Esophagus (tissue), 2 donors: ENCODE results near the gene ATP10D. TPM values are rescaled to one million over a fixed set of nuclear protein-coding genes. Genes with fewer than 3 reads are reported as not detected.
"Not testable (repeated sequence)": the region's sequence is repeated elsewhere in the genome, so short reads cannot be mapped to it uniquely, and the experiment has no call there.

ENCODE experiments used
- H3K27ac ChIP-seq, 2 donors: one replicate each; pipeline ENCODE4 v1.5.1; 2013; ENCODE audit warnings: low read depth in 2 of 2, mild to moderate bottlenecking in 2 of 2, inconsistent platforms in 1 of 2, low read length in 1 of 2, moderate library complexity in 1 of 2
- H3K27me3 ChIP-seq, 2 donors: one replicate each; pipeline ENCODE4 v1.6.1; 2013; ENCODE audit warnings: low read length in 2 of 2, control low read depth in 1 of 2, mild to moderate bottlenecking in 1 of 2; ENCODE audit not compliant: insufficient read depth in 2 of 2, control insufficient read depth in 1 of 2
- H3K36me3 ChIP-seq, 2 donors: one replicate each; pipeline ENCODE4 v1.6.1; 2013; ENCODE audit warnings: low read length in 1 of 2; ENCODE audit not compliant: control insufficient read depth in 2 of 2, insufficient read depth in 2 of 2
- H3K4me1 ChIP-seq, 2 donors: one replicate each; pipeline ENCODE4 v1.6.1; 2013; ENCODE audit warnings: low read length in 1 of 2; ENCODE audit not compliant: control insufficient read depth in 2 of 2, insufficient read depth in 2 of 2
- H3K4me3 ChIP-seq, 2 donors: one replicate each; pipeline ENCODE4 v1.5.1; 2013; ENCODE audit warnings: low read length in 2 of 2, mild to moderate bottlenecking in 2 of 2, low read depth in 1 of 2, moderate library complexity in 1 of 2
- H3K9me3 ChIP-seq, 2 donors: one replicate each; pipeline ENCODE4 v1.6.1; 2013; ENCODE audit warnings: mild to moderate bottlenecking in 2 of 2, low read depth in 1 of 2, low read length in 1 of 2, moderate library complexity in 1 of 2; ENCODE audit not compliant: control insufficient read depth in 2 of 2, insufficient read depth in 1 of 2
- WGBS, 2 donors: extraction: QIAGEN DNeasy Blood & Tissue Kit; methylation state at CpG; one replicate each; pipeline ENCODE4 v1.1.7; 2013; 5-methylcytosine and 5-hydroxymethylcytosine counted together
- polyA plus RNA-seq, 2 donors: library from polyadenylated mRNA; stranded (reverse); fragments of 200-250 nt; gene quantifications; one replicate each; pipeline ENCODE4 v1.2.3, GENCODE V29; 2013
- donor health status: healthy with polysubstance abuse.
- donor health status: Bipolar disorder and iron deficiency.

ATP10D gene
- polyA plus RNA-seq, 2 donors, result 5.6 to 9.4 TPM

DNA sequence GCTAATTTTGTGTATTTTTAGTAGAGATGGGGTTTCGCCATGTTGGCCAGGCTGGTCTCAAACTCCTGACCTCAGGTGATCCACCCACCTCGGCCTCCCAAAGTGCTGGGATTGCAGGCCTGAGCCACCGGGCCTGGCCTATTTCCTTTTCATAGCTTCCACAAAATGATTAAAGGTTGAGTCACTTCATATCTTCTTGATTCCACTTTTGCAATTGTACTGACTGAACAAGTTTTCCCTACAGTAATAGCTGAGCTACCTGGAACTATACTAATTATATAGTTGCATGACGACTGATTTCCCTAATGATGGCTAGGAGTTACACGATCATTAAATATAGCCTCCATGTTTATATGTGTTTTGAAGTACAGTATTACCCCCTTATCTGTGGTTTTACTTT is 57.6 kb downstream of the ATP10D start:
- not testable (repeated sequence) for H3K27me3 ChIP-seq, H3K4me3 ChIP-seq, H3K9me3 ChIP-seq, H3K27ac ChIP-seq, H3K36me3 ChIP-seq, H3K4me1 ChIP-seq
- WGBS, 2 donors, result 68 to 70% methylated on average over 4 of the region's 5 CpGs

DNA sequence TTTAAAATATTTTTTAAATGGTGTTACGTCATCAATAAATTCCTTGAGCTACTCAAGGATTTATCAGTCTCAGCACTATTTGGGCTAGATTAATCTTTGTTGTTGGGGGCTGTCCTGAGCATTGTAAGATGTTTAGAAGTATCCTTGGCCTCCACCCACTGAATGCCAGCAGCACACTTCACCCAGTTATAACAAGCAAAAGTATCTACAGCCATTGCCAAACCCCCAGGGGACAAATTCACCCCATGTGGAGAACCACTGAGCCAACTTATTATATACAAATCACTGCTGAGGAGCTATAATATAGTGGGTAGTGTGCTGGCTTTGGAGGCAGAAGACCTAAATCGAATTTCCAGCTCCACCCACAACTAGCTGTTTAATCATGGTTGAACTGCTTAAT is 58.3 kb downstream of the ATP10D start:
- WGBS, 2 donors, result 39 to 45% methylated on average over 2 of the region's 2 CpGs
- no peak overlapping the region for H3K4me3 ChIP-seq
- H3K27me3 ChIP-seq, result no peaks in the 10 kb centered on the region
- peaks cover 6 to 7% of the 10 kb centered on the region in 2 donors for H3K36me3 ChIP-seq
- no peak overlapping the region for H3K27ac ChIP-seq
- H3K9me3 ChIP-seq, result no peaks in the 10 kb centered on the region
- no peaks in the 10 kb centered on the region for H3K4me1 ChIP-seq

DNA sequence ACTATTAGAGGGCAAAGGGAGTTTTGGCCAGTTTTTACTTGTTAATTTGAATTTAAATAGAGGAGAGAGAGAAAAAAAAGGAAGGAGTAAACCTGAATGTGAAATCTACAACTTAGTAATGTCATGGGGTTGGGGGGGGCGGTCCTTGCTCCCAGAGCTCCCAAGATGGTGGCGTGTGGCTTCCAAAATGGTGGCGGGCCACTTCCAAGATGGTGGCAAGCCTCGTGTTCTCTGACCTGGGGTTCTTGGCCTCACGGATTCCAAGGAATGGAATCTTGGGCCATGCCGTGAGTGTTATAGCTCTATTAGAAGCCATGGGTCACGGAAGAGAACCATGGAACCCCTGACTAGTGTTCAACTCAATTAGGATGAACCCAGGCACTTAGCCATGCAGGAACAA is 65.3 kb downstream of the ATP10D start:
- WGBS, 2 donors, result 89 to 98% methylated on average over 7 of the region's 7 CpGs
- H3K27me3 ChIP-seq, H3K4me3 ChIP-seq, H3K9me3 ChIP-seq, H3K4me1 ChIP-seq, H3K27ac ChIP-seq, H3K36me3 ChIP-seq: not testable (repeated sequence)

DNA sequence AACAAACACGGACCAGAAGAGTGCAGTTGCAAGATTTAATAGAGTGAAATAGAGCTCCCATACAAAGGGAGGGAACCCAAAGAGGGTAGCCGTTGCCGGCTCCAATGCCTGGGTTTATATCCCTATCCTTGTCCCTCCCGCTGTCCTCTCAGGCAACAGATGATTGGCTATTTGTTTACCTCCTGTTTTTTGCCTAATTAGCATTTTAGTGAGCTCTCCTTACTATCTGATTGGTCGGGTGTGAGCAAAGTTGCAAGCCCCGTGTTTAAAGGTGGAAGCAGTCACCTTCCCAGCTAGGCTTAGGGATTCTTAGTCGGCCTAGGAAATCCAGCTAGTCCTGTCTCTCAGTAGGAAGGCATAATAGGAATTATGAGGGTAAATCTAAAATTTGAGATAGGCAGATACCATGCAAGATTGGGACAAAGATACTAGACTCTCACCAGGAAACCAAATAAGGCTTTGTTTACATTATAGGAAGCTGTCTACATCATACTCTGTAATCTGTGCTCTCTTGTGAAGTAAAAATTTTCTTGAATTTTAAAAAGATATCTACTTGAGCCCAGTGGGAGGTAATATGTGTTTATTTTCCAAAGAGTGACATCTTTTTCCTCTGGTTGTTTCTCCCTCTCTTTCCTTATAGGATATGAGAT is 65.9 kb downstream of the ATP10D start:
- no peak overlapping the region for H3K27ac ChIP-seq
- 94 to 95% methylated on average over 7 of the region's 7 CpGs for WGBS, 2 donors
- no peaks in the 10 kb centered on the region for H3K4me1 ChIP-seq
- H3K27me3 ChIP-seq, result no peaks in the 10 kb centered on the region
- H3K4me3 ChIP-seq, result no peak overlapping the region
- peaks cover 5 to 10% of the 10 kb centered on the region in 2 donors for H3K36me3 ChIP-seq
- no peaks in the 10 kb centered on the region for H3K9me3 ChIP-seq

DNA sequence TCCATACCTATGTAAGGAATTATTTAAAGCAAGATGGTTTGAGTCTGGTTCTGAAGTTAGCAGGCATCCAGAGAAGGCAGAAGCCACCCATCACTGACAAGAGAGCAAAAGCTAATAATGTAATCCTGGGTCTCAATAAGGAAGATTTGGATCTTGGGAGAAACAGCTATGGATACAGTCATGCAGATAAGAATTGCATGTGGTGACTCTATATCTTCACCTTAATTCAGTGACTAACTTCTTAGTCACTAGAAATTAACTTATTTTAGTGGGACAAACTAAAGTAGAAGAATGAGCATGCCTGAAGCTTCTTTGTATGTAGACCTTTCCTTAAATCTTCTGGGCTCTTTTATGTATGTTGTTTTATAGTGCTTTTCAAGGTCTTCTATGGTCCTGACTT is 66.6 kb downstream of the ATP10D start:
- H3K4me1 ChIP-seq, result no peaks in the 10 kb centered on the region
- H3K36me3 ChIP-seq, result peaks cover 5% of the 10 kb centered on the region in 2 donors
- H3K27ac ChIP-seq, result no peak overlapping the region
- H3K27me3 ChIP-seq, result no peaks in the 10 kb centered on the region
- H3K9me3 ChIP-seq, result no peaks in the 10 kb centered on the region
- H3K4me3 ChIP-seq, result no peak overlapping the region

DNA sequence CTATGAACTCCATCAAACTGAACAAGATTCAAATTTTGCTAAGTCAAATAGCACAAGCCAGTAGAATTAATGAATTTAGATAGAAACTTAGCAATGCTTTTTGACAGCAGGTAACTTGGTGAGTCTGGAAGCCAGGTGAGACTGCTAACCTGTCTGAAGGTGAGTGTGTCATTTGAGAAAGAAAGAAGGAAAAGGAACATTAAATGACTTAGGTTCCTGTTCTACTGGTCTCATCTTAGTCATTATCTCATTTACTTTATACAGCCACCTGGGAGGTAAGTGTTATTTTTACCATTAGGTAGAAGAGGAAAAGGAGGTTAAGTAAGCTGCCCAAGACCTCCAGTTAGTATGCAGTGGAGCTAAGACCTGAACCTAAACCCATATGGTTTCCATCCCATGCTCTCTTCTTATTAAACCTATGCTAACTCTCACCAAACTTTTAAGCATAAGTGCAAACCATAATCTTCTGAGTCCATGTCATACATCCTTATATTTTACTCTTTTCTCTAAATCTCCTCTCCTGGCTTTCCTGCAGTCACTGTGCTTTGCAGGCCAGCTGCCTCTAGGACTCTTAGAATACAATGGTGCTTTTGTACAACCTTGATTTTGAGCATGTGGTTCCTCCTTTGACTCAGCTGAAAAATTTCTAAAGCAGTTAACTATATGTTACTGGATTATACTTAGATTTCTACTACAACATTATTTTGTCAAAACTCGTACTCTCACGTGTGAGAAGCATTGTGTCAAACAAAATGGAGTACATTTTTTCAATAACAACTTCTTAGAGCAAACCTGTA is 68.5 kb downstream of the ATP10D start:
- no peaks in the 10 kb centered on the region for H3K9me3 ChIP-seq
- no peak overlapping the region for H3K4me3 ChIP-seq
- no peaks in the 10 kb centered on the region for H3K27me3 ChIP-seq
- 92 to 94% methylated on average over 2 of the region's 2 CpGs for WGBS, 2 donors
- no peaks in the 10 kb centered on the region for H3K4me1 ChIP-seq
- peaks cover 7 to 8% of the 10 kb centered on the region in 2 donors for H3K36me3 ChIP-seq
- peak overlapping the region in 1 of 2 donors; percentile 57 for H3K27ac ChIP-seq

DNA sequence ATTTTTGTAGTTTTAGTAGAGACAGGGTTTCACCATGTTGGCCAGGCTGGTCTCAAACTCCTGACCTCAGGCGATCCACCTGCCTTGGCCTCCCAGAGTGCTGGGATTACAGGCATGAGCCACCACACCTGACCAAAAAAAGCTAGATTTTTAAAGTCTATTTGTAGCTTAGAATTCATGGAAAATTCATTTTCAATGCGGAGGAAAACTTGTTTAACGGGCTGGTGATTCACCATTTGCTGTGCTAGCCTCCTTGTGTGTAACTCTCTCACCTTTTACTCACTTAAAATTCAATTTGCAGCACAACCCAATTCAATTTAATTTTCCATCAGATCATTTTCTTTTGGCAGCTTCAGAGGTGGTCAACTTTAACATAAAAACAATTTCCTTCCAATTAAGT is 70.8 kb downstream of the ATP10D start:
- not testable (repeated sequence) for H3K36me3 ChIP-seq, H3K4me3 ChIP-seq, H3K4me1 ChIP-seq, H3K9me3 ChIP-seq, H3K27ac ChIP-seq, H3K27me3 ChIP-seq
- WGBS, 2 donors, result 68 to 69% methylated on average over 3 of the region's 3 CpGs

DNA sequence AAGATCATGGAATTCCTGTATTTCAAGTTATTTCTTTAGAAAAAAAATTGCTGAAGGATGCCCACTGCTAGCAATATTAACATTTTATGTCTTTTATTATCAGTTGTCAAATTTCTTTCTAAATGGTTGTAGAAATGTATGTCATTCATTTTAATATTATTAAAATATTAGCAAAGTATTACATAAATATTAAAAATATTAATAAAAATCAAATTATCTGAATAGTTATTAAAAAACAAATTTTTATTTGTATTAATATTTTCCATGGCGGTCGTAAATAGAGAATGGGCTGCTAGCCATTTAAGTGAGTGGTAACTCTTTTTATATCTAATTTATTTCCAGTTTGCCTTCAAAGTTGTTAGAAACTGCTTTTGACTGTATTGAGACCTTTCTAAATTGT is 72.2 kb downstream of the ATP10D start:
- Histone ChIP-seq H3K4me1 (no peaks in the 10 kb centered on the region), H3K36me3 (peaks cover 6 to 7% of the 10 kb centered on the region in 2 donors), H3K27ac (no peak overlapping the region), H3K9me3 (no peaks in the 10 kb centered on the region), H3K27me3 (no peaks in the 10 kb centered on the region), H3K4me3 (no peak overlapping the region)
- WGBS, 2 donors, result 96 to 99% methylated on average over 2 of the region's 2 CpGs

DNA sequence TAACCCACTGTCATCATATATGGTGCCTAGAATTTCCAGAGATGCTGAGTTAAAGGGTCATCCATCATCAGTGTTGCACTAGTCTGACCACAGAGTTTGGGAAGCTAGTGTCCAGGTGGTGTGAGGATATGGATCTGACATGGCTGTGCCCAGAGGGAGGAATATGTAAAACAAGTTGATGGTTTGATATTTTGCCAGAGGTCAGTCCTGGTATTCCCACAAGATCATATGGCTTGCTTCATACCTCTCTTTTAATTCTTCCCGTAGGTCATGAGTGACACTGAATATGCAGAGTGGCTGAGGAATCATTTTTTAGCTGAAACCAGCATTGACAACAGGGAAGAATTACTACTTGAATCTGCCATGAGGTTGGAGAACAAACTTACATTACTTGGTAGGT is 75.6 kb downstream of the ATP10D start:
- Histone ChIP-seq H3K4me3 (no peak overlapping the region), H3K27ac (no peak overlapping the region), H3K36me3 (peaks cover 4 to 5% of the 10 kb centered on the region in 2 donors), H3K9me3 (no peaks in the 10 kb centered on the region), H3K4me1 (no peaks in the 10 kb centered on the region), H3K27me3 (no peaks in the 10 kb centered on the region)
- WGBS, 2 donors, result 96 to 100% methylated on average over 1 of the region's 1 CpG

DNA sequence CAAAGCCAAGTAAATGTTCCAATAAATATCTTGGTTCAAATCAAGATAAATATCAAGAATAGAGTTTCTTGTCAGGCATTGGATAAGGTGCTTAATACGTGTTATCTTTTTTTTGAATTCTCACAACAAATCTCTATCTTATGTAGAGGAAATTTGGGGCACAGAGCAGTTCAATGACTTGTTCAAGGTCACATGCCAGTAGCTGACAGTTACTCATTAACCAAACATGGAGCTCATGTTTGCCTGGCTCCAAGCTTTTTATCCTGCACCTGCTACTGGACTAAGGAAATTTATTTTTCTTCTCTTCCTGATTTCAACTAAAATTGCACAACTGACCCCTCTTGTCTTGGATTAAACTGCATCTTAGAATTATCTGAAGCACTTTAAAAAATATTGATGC is 76.3 kb downstream of the ATP10D start:
- 40 to 88% methylated on average over 1 of the region's 1 CpG for WGBS, 2 donors
- Histone ChIP-seq H3K36me3 (peaks cover 4 to 5% of the 10 kb centered on the region in 2 donors), H3K27ac (no peak overlapping the region), H3K4me1 (no peaks in the 10 kb centered on the region), H3K27me3 (no peaks in the 10 kb centered on the region), H3K9me3 (no peaks in the 10 kb centered on the region), H3K4me3 (no peak overlapping the region)
